ELF-1 (cell line): ENCODE measurements around the gene SLC25A29.

ENCODE experiments used
- DNase-seq: peaks from one replicate; pipeline ENCODE4 v3.0.0-alpha.2; 2016; ENCODE audit warnings: low read depth, low spot score

SLC25A29 gene

GRCh38 chr14:100332071-100332639, 25.9 kb upstream of the SLC25A29 start:
- no peak for DNase-seq

- no peak for DNase-seq
Observed at GRCh38 chr14:100330388-100330931, 24.2 kb upstream of the SLC25A29 start.

- no peak for DNase-seq
Observed at GRCh38 chr14:100330007-100330344, 23.7 kb upstream of the SLC25A29 start.

- DNase-seq = no peak
Observed at GRCh38 chr14:100329233-100330006, 23.2 kb upstream of the SLC25A29 start.

GRCh38 chr14:100328495-100329163, 22.4 kb upstream of the SLC25A29 start:
- no peak for DNase-seq

GRCh38 chr14:100327128-100327527, 20.9 kb upstream of the SLC25A29 start:
- no peak for DNase-seq

- DNase-seq = no peak
Observed at GRCh38 chr14:100325958-100326357, 19.7 kb upstream of the SLC25A29 start.

GRCh38 chr14:100325231-100325632, 19.0 kb upstream of the SLC25A29 start:
- peak; percentile 37 for DNase-seq

GRCh38 chr14:100323942-100324307, 17.7 kb upstream of the SLC25A29 start:
- no peak for DNase-seq

GRCh38 chr14:100323121-100323941, 17.1 kb upstream of the SLC25A29 start, which contains the start of gene SLC25A47:
Gene SLC25A47, plus strand, starts transcription at chr14:100323339. Its CDS starts 76 bp downstream, at chr14:100323415.
- DNase-seq = no peak

- no peak for DNase-seq
Observed at GRCh38 chr14:100322138-100322957, 16.1 kb upstream of the SLC25A29 start.

GRCh38 chr14:100321473-100322137, 15.4 kb upstream of the SLC25A29 start:
- no peak for DNase-seq

- no peak for DNase-seq
Observed at GRCh38 chr14:100320157-100320856, 14.1 kb upstream of the SLC25A29 start.

GRCh38 chr14:100317912-100318808, 11.9 kb upstream of the SLC25A29 start:
- DNase-seq = peak; percentile 88

- no peak for DNase-seq
Observed at GRCh38 chr14:100317389-100317788, 11.1 kb upstream of the SLC25A29 start.

- no peak for DNase-seq
Observed at GRCh38 chr14:100314724-100315123, 8.5 kb upstream of the SLC25A29 start.

GRCh38 chr14:100313464-100314230, 7.4 kb upstream of the SLC25A29 start:
- no peak for DNase-seq

- no peak for DNase-seq
Observed at GRCh38 chr14:100312877-100313400, 6.7 kb upstream of the SLC25A29 start.
